NCI-H2107 (cell line): ENCODE results near the gene CLEC17A.
"Not testable (repeated sequence)": the region's sequence is repeated elsewhere in the genome, so short reads cannot be mapped to it uniquely, and the experiment has no call there.

Experiments used
- DNase-seq: peaks from one replicate; lab custom pipeline; 2025; lab: John Stamatoyannopoulos, UW

The CLEC17A gene

GRCh38 chr19:14580623-14581237, 2.2 kb upstream of the CLEC17A start:
- DNase-seq: no peak

GRCh38 chr19:14584372-14584771, 1.5 kb downstream of the CLEC17A start:
- not testable (repeated sequence) for DNase-seq

- DNase-seq: not testable (repeated sequence)
These were observed 2.3 kb downstream of the CLEC17A start for GRCh38 chr19:14585187-14585586.

GRCh38 chr19:14589433-14589832, 6.5 kb downstream of the CLEC17A start:
- DNase-seq: not testable (repeated sequence)

GRCh38 chr19:14595558-14595957, 12.7 kb downstream of the CLEC17A start:
- DNase-seq: no peak

GRCh38 chr19:14599548-14600147, 16.8 kb downstream of the CLEC17A start:
- DNase-seq: no peak

- no peak for DNase-seq
These were observed 21.1 kb downstream of the CLEC17A start for GRCh38 chr19:14603990-14604387.

GRCh38 chr19:14606627-14607026, 23.7 kb downstream of the CLEC17A start:
- DNase-seq: no peak

GRCh38 chr19:14611051-14611450, 28.2 kb downstream of the CLEC17A start:
- no peak for DNase-seq

- not testable (repeated sequence) for DNase-seq
These were observed 29.4 kb downstream of the CLEC17A start for GRCh38 chr19:14612242-14612641.

GRCh38 chr19:14612657-14613056, 29.8 kb downstream of the CLEC17A start:
- no peak for DNase-seq

- DNase-seq: not testable (repeated sequence)
These were observed 30.7 kb downstream of the CLEC17A start for GRCh38 chr19:14613399-14614098.

GRCh38 chr19:14614099-14614412, 31.2 kb downstream of the CLEC17A start:
- no peak for DNase-seq

- no peak for DNase-seq
These were observed 32.7 kb downstream of the CLEC17A start for GRCh38 chr19:14615623-14616022.

GRCh38 chr19:14616407-14616806, 33.5 kb downstream of the CLEC17A start:
- no peak for DNase-seq

GRCh38 chr19:14619404-14619803, 36.5 kb downstream of the CLEC17A start:
- no peak for DNase-seq

- DNase-seq: not testable (repeated sequence)
These were observed 41.6 kb downstream of the CLEC17A start for GRCh38 chr19:14624491-14624890.

- no peak for DNase-seq
These were observed 46.7 kb downstream of the CLEC17A start for GRCh38 chr19:14629557-14629956.

GRCh38 chr19:14632286-14632685, 49.4 kb downstream of the CLEC17A start:
- no peak for DNase-seq

GRCh38 chr19:14639536-14640277, 56.8 kb downstream of the CLEC17A start:
- no peak for DNase-seq

GRCh38 chr19:14648506-14648905, 65.6 kb downstream of the CLEC17A start:
- no peak for DNase-seq

- no peak for DNase-seq
These were observed 66.1 kb downstream of the CLEC17A start for GRCh38 chr19:14649020-14649419.

- DNase-seq: no peak
These were observed 67.3 kb downstream of the CLEC17A start for GRCh38 chr19:14650161-14650560.
